GM13977 (cell line): ENCODE results near the gene PRR33.
"Not testable (repeated sequence)": the region's sequence is repeated elsewhere in the genome, so short reads cannot be mapped to it uniquely, and the experiment has no call there.

Experiments
- DNase-seq: peaks from one replicate; pipeline ENCODE4 v3.0.0; 2012; ENCODE audit warnings: low spot score
- CTCF ChIP-seq: IDR thresholded peaks from 2 replicates; pipeline ENCODE4 v1.5.1; 2012; ENCODE audit warnings: mild to moderate bottlenecking, control low read depth; ENCODE audit not compliant: insufficient read depth; ENCODE audit errors: extremely low read depth, missing control alignments
- in situ Hi-C: fragments of 300-500 bp; cut with MboI; formaldehyde crosslinking; loops from one replicate; pipeline ENCODE4 v1.12.0; 2022; ENCODE audit warnings: low sequenced_read_pairs, low pct_unique_long_range_greater_than_20kb, mixed read lengths, inconsistent platforms; ENCODE audit not compliant: unreplicated experiment

The PRR33 gene

DNA sequence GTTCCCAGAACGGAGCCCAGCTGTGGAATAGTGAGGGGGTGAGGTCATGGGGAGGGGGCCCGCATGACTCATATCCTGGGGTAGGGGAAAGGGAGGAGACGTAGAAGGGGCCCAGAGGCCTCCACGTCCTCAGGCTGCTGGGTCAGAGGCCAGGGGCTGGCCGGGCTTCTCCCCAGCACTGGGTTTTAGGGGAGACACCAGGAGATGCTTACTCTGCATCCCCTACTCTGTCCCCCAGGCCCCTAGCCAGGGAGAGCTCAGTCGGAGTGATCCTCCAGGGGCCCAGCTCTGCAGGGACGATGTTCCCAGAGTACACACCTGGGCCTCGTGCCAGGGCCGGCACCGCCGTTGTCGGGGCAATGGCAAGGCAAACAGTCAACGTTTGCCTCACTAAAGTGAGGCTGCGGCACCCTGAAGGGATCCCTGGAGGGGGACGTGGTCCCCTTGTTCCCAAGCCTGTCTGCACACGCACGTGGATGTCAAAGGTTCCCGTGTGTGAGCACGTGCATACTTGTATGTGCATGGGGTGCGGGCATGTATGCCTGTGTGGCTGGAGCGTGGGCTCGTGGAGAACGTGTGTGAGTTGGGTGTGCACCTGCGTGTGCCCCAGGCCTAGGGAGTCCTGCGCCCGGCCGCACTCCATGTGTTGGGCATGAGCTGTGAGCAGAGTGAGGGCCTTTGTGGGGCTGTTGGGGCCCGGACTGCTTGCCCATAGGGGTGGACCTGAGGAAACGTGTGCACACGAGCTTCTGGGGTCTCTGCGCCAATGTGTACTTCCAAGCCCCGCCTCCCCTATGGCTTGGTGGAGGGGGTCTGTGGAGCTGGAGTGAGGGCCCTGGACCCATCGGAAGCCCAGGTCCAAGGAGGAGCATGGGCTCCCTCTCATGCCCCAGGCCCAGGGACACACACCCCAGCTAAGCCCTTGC, 14.2 kb downstream of the PRR33 start:
- no peak for DNase-seq
- no peak for TF ChIP-seq CTCF
- in situ Hi-C loops: no loop called here

DNA sequence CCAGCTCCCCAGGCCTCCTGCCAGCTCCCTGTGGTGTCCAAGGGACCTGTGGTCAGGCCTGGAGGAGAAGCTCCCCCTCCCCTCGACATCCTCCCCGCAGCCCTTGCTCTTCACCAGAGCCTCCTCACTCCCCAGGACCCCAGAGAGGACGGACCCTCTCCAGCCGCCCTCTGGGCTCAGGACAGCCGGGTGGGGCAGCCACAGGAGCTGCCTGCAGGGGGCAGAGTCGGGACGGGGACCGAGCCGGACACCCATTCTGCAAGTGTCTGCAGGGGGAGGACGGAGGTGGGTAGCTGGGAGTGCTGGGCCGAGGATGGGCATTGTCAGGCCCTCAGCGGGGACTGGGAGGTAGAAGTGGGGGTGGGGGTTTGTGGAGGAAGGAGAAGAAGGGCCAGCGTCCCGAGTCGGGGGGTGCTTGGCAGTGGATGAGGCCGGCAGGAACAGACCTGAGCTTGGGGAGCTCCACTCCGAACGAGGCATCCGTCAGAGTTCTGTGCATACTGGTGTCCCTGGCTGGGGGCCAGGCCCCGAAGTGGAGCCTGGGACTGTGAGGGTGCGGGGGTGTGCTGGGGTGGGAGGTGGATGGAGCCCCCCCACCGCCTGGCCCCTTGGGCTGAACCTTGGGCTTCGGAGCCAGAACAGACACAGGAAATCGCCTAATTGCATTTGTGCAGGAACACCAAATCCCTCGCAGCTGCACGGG, 15.2 kb downstream of the PRR33 start:
- DNase-seq: no peak
- in situ Hi-C loops: no loop called here
- peak; percentile 53 for TF ChIP-seq CTCF

DNA sequence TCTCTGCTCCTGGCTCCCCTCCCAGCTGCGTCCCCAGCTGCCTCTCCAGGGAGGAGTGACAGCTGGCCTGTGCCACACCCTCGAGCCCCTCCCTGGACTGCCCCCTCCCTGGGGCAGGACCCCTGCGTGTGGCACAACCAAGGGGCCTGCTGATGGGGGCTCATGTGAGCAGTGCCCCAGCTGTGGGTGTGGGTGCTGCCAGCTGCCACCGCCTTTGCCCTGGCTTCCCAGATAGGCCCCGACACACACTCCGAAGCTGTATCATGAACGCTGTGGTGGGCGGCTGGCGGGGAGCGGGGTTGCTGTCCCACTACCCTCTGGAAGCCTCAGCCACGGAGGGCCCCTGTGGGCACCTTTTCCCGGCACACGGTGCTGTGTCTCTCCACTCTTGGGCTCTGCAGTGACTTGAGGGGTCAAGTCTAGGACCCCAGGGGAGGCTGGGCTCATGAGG, 15.8 kb downstream of the PRR33 start:
- in situ Hi-C loops, DNase-seq: not testable (repeated sequence)

DNA sequence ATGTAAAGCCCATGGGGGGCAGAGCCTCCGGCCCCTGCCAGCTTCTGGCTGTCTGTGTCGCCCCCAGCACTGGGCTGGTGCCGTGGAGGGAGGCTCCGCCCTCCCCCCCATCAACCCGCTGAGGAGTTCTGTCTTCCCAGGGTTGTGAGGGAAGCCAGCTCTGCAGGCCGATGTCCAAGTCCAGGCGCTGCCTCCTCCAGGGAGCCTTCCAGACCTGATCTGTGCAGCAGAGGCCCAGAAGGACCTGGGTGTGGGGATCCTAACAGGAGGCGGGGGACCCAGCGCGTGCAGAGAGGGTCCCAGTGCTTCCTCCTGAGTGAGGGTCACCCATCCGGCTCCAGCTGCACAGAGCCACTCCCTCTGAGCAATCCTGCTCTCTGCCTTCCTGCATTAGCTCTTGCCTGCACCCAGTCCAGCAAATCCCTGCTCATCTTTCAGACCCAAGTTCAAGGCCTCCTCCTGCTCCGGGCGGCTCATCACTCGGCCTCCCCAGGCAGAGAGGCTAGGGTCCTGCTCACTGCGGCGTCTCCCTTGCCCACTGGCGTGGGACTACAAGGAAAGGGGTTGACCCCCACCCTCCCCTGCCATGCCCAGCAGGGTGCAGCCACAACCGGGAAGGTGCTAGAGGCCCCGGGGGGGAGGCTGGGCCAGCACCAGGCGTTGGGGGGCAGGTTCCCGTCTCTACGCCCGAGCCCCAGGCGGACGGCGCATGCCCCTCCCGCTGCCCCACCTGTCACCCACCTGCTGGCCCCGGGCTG, 16.4 kb downstream of the PRR33 start:
- in situ Hi-C loops: no loop called here
- no peak for DNase-seq
- TF ChIP-seq CTCF: no peak

GRCh38 chr11:1874441-1875092, 17.1 kb downstream of the PRR33 start:
- DNase-seq, in situ Hi-C loops: not testable (repeated sequence)

GRCh38 chr11:1873813-1874150, 17.9 kb downstream of the PRR33 start:
- DNase-seq, in situ Hi-C loops: not testable (repeated sequence)

GRCh38 chr11:1873048-1873812, 18.5 kb downstream of the PRR33 start:
- DNase-seq: no peak
- in situ Hi-C loops: no loop called here
- TF ChIP-seq CTCF: no peak
